SK-N-SH treated with all-trans-retinoic acid at 6 μM for 48 hours (cell line): ENCODE measurements around the gene ITK.

Experiments
- ARNTL ChIP-seq: fragments of 450-650 bp; formaldehyde crosslinking; IDR thresholded peaks from 2 replicates; pipeline ENCODE4 v1.5.0; 2020; ENCODE audit warnings: low read depth, mild to moderate bottlenecking, moderate library complexity, borderline replicate concordance
- BACH2 ChIP-seq: fragments of 250-450 bp; sonication (Bioruptor Pico); IDR thresholded peaks from 2 replicates; pipeline ENCODE4 v1.9.0; 2021; ENCODE audit warnings: mild to moderate bottlenecking, borderline replicate concordance
- CREB5 ChIP-seq: fragments of 250-450 bp; sonication (Bioruptor Pico); IDR thresholded peaks from 2 replicates; pipeline ENCODE4 v1.5.1; 2020; ENCODE audit warnings: low read depth, mild to moderate bottlenecking, moderate library complexity
- CSDC2 ChIP-seq: fragments of 250-450 bp; sonication (Bioruptor Pico); IDR thresholded peaks from 2 replicates; pipeline ENCODE4 v1.5.0; 2020; ENCODE audit warnings: mild to moderate bottlenecking, moderate library complexity
- ESRRG ChIP-seq: fragments of 250-450 bp; sonication (Bioruptor Pico); IDR thresholded peaks from 2 replicates; pipeline ENCODE4 v1.6.1; 2021; ENCODE audit warnings: mild to moderate bottlenecking
- ISL1 ChIP-seq: fragments of 250-450 bp; sonication (Bioruptor Pico); IDR thresholded peaks from 2 replicates; pipeline ENCODE4 v2.1.2; 2022; ENCODE audit warnings: mild to moderate bottlenecking, moderate library complexity
- PATZ1 ChIP-seq: fragments of 250-450 bp; sonication (Bioruptor Pico); IDR thresholded peaks from 2 replicates; pipeline ENCODE4 v1.8.0; 2020; ENCODE audit warnings: mild to moderate bottlenecking, moderate library complexity, borderline replicate concordance
- PPARA ChIP-seq: fragments of 250-450 bp; sonication (Bioruptor Pico); IDR thresholded peaks from 2 replicates; pipeline ENCODE4 v1.5.0; 2020; ENCODE audit warnings: mild to moderate bottlenecking, borderline replicate concordance
- RARB ChIP-seq: fragments of 250-450 bp; sonication (Bioruptor Pico); IDR thresholded peaks from 2 replicates; pipeline ENCODE4 v1.8.0; 2021; ENCODE audit warnings: mild to moderate bottlenecking, moderate library complexity
- TOX ChIP-seq: fragments of 250-450 bp; sonication (Bioruptor Pico); IDR thresholded peaks from 2 replicates; pipeline ENCODE4 v1.8.0; 2021; ENCODE audit warnings: mild to moderate bottlenecking, moderate library complexity, borderline replicate concordance
- ZFP3 ChIP-seq: fragments of 250-450 bp; sonication (Bioruptor Pico); IDR thresholded peaks from 2 replicates; pipeline ENCODE4 v1.5.0; 2020; ENCODE audit warnings: mild to moderate bottlenecking, moderate library complexity
- ZNF8 ChIP-seq: fragments of 450-650 bp; formaldehyde crosslinking; IDR thresholded peaks from 2 replicates; pipeline ENCODE4 v1.5.0; 2020; ENCODE audit warnings: mild to moderate bottlenecking, moderate library complexity

- TF ChIP-seq BACH2 (CRISPR knock-in tag) (no peak), ZNF8 (CRISPR knock-in tag) (no peak), CREB5 (no peak), PPARA (CRISPR knock-in tag) (no peak), ISL1 (CRISPR knock-in tag) (no peak), ARNTL (CRISPR knock-in tag) (no peak), RARB (CRISPR knock-in tag) (no peak), ZFP3 (CRISPR knock-in tag) (no peak), TOX (CRISPR knock-in tag) (no peak), ESRRG (CRISPR knock-in tag) (no peak), PATZ1 (CRISPR knock-in tag) (no peak), CSDC2 (no peak)
Measured at GRCh38 chr5:157216391-157217142, 35.9 kb downstream of the ITK start.
